SK-N-SH (cell line): ENCODE measurements around the gene CEP112. TPM values are rescaled to one million over a fixed set of nuclear protein-coding genes. Genes with fewer than 3 reads are reported as not detected.

Experiments
- CTCF ChIA-PET: fragments of 300-600, 350-600 bp; formaldehyde crosslinking; extraction: SDS; loops from one replicate; lab custom pipeline; 2021; lab: Yijun Ruan, JAX
- POLR2A ChIA-PET: fragments of 350-600 bp; sonication (Branson Sonifier 250); formaldehyde crosslinking; extraction: SDS; loops from one replicate; lab custom pipeline; 2020; ENCODE audit warnings: antibody characterized with exemption, inconsistent platforms; lab: Yijun Ruan, JAX
- DNase-seq: peaks from one replicate; pipeline ENCODE4 v3.0.0; 2012
- H2AFZ ChIP-seq: fragments of 200-600 bp; sonication (generic); 2 replicates; pipeline ENCODE4 v1.8.1; 2016; ENCODE audit warnings: antibody characterized with exemption, mild to moderate bottlenecking, low read depth
- H3F3A ChIP-seq: fragments of 200-600 bp; sonication (generic); replicated peaks from 2 replicates; pipeline ENCODE3; 2016; ENCODE audit warnings: antibody characterized with exemption, mild to moderate bottlenecking; ENCODE audit not compliant: insufficient read depth
- H3K27ac ChIP-seq, 2 experiments: fragments of 200-500 bp in 1 of 2; fragments of 200-600 bp in 1 of 2; sonication (Bioruptor generic) in 1 of 2; sonication (generic), shearing (Covaris generic) in 1 of 2; 2 replicates each; pipeline versions ENCODE4 v1.5.1 to v1.6.1; 2014 to 2016; ENCODE audit warnings: low read depth in 2 of 2, inconsistent platforms in 1 of 2, low read length in 1 of 2, mild to moderate bottlenecking in 1 of 2, mixed read lengths in 1 of 2
- H3K27me3 ChIP-seq: fragments of 200-600 bp; sonication (generic), shearing (Covaris generic); 2 replicates; pipeline ENCODE4 v1.6.1; 2016; ENCODE audit warnings: mixed run types; ENCODE audit not compliant: insufficient read depth
- H3K36me3 ChIP-seq, 2 experiments: fragments of 200-500 bp in 1 of 2; fragments of 200-600 bp in 1 of 2; sonication (Bioruptor generic) in 1 of 2; sonication (generic) in 1 of 2; replicated peaks in 1 of 2; 2 replicates each; pipeline versions ENCODE3 to v1.5.1; 2014 to 2016; ENCODE audit warnings: low read length in 1 of 2, mild to moderate bottlenecking in 1 of 2; ENCODE audit not compliant: insufficient read depth in 2 of 2, control insufficient read depth in 1 of 2
- H3K4me1 ChIP-seq, 2 experiments: fragments of 200-500 bp in 1 of 2; fragments of 200-600 bp in 1 of 2; sonication (Bioruptor generic) in 1 of 2; sonication (generic), shearing (Covaris generic) in 1 of 2; 2 replicates each; pipeline versions ENCODE4 v1.5.1 to v1.6.1; 2014 to 2016; ENCODE audit warnings: low read depth in 1 of 2, low read length in 1 of 2, mixed run types in 1 of 2; ENCODE audit not compliant: insufficient read depth in 2 of 2, control insufficient read depth in 1 of 2
- H3K4me2 ChIP-seq: fragments of 200-600 bp; sonication (generic), shearing (Covaris generic); 2 replicates; pipeline ENCODE4 v1.6.1; 2017; ENCODE audit warnings: mixed run types
- H3K4me3 ChIP-seq, 2 experiments: fragments of 200-500 bp in 1 of 2; fragments of 200-600 bp in 1 of 2; sonication (Bioruptor generic) in 1 of 2; sonication (generic), shearing (Covaris generic) in 1 of 2; 2 replicates each; pipeline versions ENCODE4 v1.5.1 to v1.8.1; 2014 to 2016; ENCODE audit warnings: low read depth in 2 of 2, inconsistent platforms in 1 of 2, low read length in 1 of 2, mild to moderate bottlenecking in 1 of 2, mixed read lengths in 1 of 2, moderate library complexity in 1 of 2
- H3K79me2 ChIP-seq: fragments of 200-600 bp; sonication (generic); 2 replicates; pipeline ENCODE4 v1.8.1; 2017; ENCODE audit warnings: mild to moderate bottlenecking; ENCODE audit not compliant: insufficient read depth
- H3K9ac ChIP-seq: fragments of 200-600 bp; sonication (generic); 2 replicates; pipeline ENCODE4 v1.6.1; 2017; ENCODE audit warnings: mixed run types
- H3K9me2 ChIP-seq: fragments of 200-600 bp; sonication (generic); 2 replicates; pipeline ENCODE4 v1.6.1; 2017; ENCODE audit warnings: mixed run types
- H3K9me3 ChIP-seq: fragments of 200-600 bp; sonication (generic); 2 replicates; pipeline ENCODE4 v1.6.1; 2017; ENCODE audit warnings: mixed run types, mild to moderate bottlenecking, moderate library complexity
- H4K20me1 ChIP-seq: fragments of 200-600 bp; sonication (generic); 2 replicates; pipeline ENCODE4 v1.6.1; 2017; ENCODE audit warnings: mild to moderate bottlenecking, mixed run types; ENCODE audit not compliant: insufficient read depth
- CHD2 ChIP-seq: fragments of 150-350 bp; IDR thresholded peaks from 2 replicates; pipeline ENCODE4 v1.6.1; 2018; ENCODE audit warnings: low read length; ENCODE audit not compliant: partially characterized antibody
- CTCF ChIP-seq: fragments of 200-600 bp; sonication (generic); IDR thresholded peaks from 2 replicates; pipeline ENCODE4 v1.6.1; 2017; ENCODE audit warnings: antibody characterized with exemption, mild to moderate bottlenecking, moderate library complexity
- ELF1 ChIP-seq: IDR thresholded peaks from 2 replicates; pipeline ENCODE4 v1.4.0; 2012
- FOXJ3 ChIP-seq: sonication (generic); formaldehyde crosslinking; IDR thresholded peaks from 2 replicates; pipeline ENCODE4 v1.5.1; 2020; ENCODE audit warnings: mild to moderate bottlenecking, missing genetic modification reagents
- GABPA ChIP-seq: IDR thresholded peaks from 2 replicates; pipeline ENCODE4 v1.4.0; 2012; ENCODE audit warnings: low read depth, mild to moderate bottlenecking
- MAX ChIP-seq: IDR thresholded peaks from 2 replicates; pipeline ENCODE4 v1.4.0; 2012; ENCODE audit warnings: low read depth
- MXI1 ChIP-seq: IDR thresholded peaks from 2 replicates; pipeline ENCODE4 v1.6.1; 2012; ENCODE audit warnings: mild to moderate bottlenecking, low read depth, low read length, improper control_type of control experiment
- NFIC ChIP-seq: IDR thresholded peaks from 2 replicates; pipeline ENCODE4 v1.4.0; 2012; ENCODE audit warnings: borderline replicate concordance
- PBX3 ChIP-seq: IDR thresholded peaks from 2 replicates; pipeline ENCODE4; 2012
- POLR2AphosphoS5 ChIP-seq: IDR thresholded peaks from 2 replicates; pipeline ENCODE4 v1.6.1; 2012; ENCODE audit warnings: low read depth, low read length
- REST ChIP-seq: IDR thresholded peaks from 2 replicates; pipeline ENCODE4 v1.6.1; 2012; ENCODE audit warnings: mild to moderate bottlenecking, low read depth, low read length, moderate library complexity
- RXRA ChIP-seq: IDR thresholded peaks from 2 replicates; pipeline ENCODE4 v1.4.0; 2012; ENCODE audit warnings: low read depth, mild to moderate bottlenecking, borderline replicate concordance
- TAF1 ChIP-seq: IDR thresholded peaks from 2 replicates; pipeline ENCODE4 v1.6.1; 2012; ENCODE audit warnings: low read depth, mild to moderate bottlenecking, low read length, moderate library complexity, borderline replicate concordance
- USF2 ChIP-seq: fragments of 150-350 bp; IDR thresholded peaks from 2 replicates; pipeline ENCODE4 v1.6.1; 2017; ENCODE audit warnings: antibody characterized with exemption, low read length, low read depth, borderline replicate concordance
- YY1 ChIP-seq: IDR thresholded peaks from 2 replicates; pipeline ENCODE4 v1.4.0; 2012; ENCODE audit warnings: low read depth, mild to moderate bottlenecking
- ZBTB33 ChIP-seq: IDR thresholded peaks from 2 replicates; pipeline ENCODE4 v1.4.0; 2012; ENCODE audit warnings: low read depth, borderline replicate concordance
- WGBS: methylation state at CpG from one replicate; pipeline ENCODE4 v1.1.6; 2017; ENCODE audit warnings: low lambda C conversion rate; 5-methylcytosine and 5-hydroxymethylcytosine counted together
- polyA plus RNA-seq, 3 experiments: library from polyadenylated mRNA; depleted of rRNA; stranded (reverse); fragments of >200 nt; gene quantifications; 2 replicates each; pipeline ENCODE4 v1.2.3, GENCODE V29; 2012

The CEP112 gene
- polyA plus RNA-seq, 1 of the 3 experiments (the other 2 are of a cell fraction), result 7.9 TPM

- POLR2A ChIA-PET, result no interaction called here
- Histone ChIP-seq H3K4me2 (no peak overlapping the region), H3K27ac (no peak overlapping the region), H3K27me3 (no peaks in the 10 kb centered on the region), H3K4me3 (no peak overlapping the region), H2AFZ (no peak overlapping the region), H3F3A (no peaks in the 10 kb centered on the region), H3K36me3 (peaks cover 0 to 36% of the 10 kb centered on the region in 2 experiments), H3K9ac (no peak overlapping the region), H3K79me2 (peaks cover under 1% of the 10 kb centered on the region; the same call in 1 of the 2 replicates), H3K9me3 (0 out of 2 replicates have a peak, but pooled peaks cover 3% of the 10 kb centered on the region), H3K4me1 (no peaks in the 10 kb centered on the region), H4K20me1 (no peaks in the 10 kb centered on the region), H3K9me2 (no peaks in the 10 kb centered on the region)
- CTCF ChIA-PET, result no interaction called here
- WGBS, result 94% methylated on average over 2 of the region's 2 CpGs
- no peak for DNase-seq
- TF ChIP-seq GABPA (no peak), YY1 (no peak), PBX3 (no peak), MXI1 (no peak), FOXJ3 (CRISPR knock-in tag) (no peak)
Observed at GRCh38 chr17:66152756-66153155, 39.2 kb downstream of the CEP112 start.

- DNase-seq, result no peak
- Histone ChIP-seq H3K4me2 (no peak overlapping the region), H3K36me3 (peaks cover 0 to 38% of the 10 kb centered on the region in 2 experiments), H4K20me1 (no peaks in the 10 kb centered on the region), H3K9me2 (no peaks in the 10 kb centered on the region), H3K9me3 (no peaks in the 10 kb centered on the region), H2AFZ (no peak overlapping the region), H3K9ac (no peak overlapping the region), H3F3A (no peaks in the 10 kb centered on the region), H3K27ac (no peak overlapping the region), H3K27me3 (no peaks in the 10 kb centered on the region), H3K4me3 (no peak overlapping the region), H3K4me1 (no peaks in the 10 kb centered on the region), H3K79me2 (no peaks in the 10 kb centered on the region)
- POLR2A ChIA-PET, result no interaction called here
- CTCF ChIA-PET, result interaction anchor here (1.1 to 1.4 kb wide), 3 partner anchors 9 to 919 kb away, joined by 3 to 7 read pairs (median 3); no protein-coding TSS in a partner anchor
- no peak for TF ChIP-seq USF2
- no peak for TF ChIP-seq POLR2AphosphoS5
- TF ChIP-seq REST, result no peak
- TF ChIP-seq CHD2, result no peak
- no peak for TF ChIP-seq CTCF
- TF ChIP-seq MXI1, result no peak
- no peak for TF ChIP-seq RXRA
- TF ChIP-seq ELF1, result no peak
- TF ChIP-seq TAF1, result no peak
- no peak for TF ChIP-seq MAX
- TF ChIP-seq PBX3, result no peak
- TF ChIP-seq ZBTB33, result no peak
- no peak for TF ChIP-seq NFIC
Observed at GRCh38 chr17:66150708-66151107, 41.2 kb downstream of the CEP112 start.
